OCI-LY7 (cell line): Measurements from ENCODE around the gene NCEH1.

ENCODE experiments used
- CTCF ChIP-seq: fragments of 200-600 bp; sonication (generic); conservative IDR thresholded peaks from 2 replicates; pipeline ENCODE4 v1.5.1; 2014; ENCODE audit warnings: mild to moderate bottlenecking, antibody characterized with exemption, low read length, moderate library complexity, mixed read lengths
- EZH2phosphoT487 ChIP-seq: fragments of 200-600 bp; sonication (generic); IDR thresholded peaks from 2 replicates; pipeline ENCODE4 v1.6.1; 2018; ENCODE audit warnings: low read depth, borderline replicate concordance, mild to moderate bottlenecking, mixed run types, antibody characterized with exemption, low read length, moderate library complexity, mixed read lengths

- TF ChIP-seq CTCF = no peak
- no peak for TF ChIP-seq EZH2phosphoT487
Measured at GRCh38 chr3:172688588-172688987, 22.3 kb downstream of the NCEH1 start.
